H9 (cell line): ENCODE results near the gene TBC1D22A. TPM values are rescaled to one million over a fixed set of nuclear protein-coding genes. Genes with fewer than 3 reads are reported as not detected.

Experiments used
- DNase-seq: peaks from one replicate; pipeline ENCODE4 v3.0.0-alpha.2; 2017
- H2AFZ ChIP-seq: one replicate; pipeline ENCODE4 v1.6.1; 2013; ENCODE audit warnings: mild to moderate bottlenecking, low read length, control low read depth, moderate library complexity
- H2AK5ac ChIP-seq: 2 replicates; pipeline ENCODE4 v1.6.1; 2013; ENCODE audit warnings: low read length, control low read depth, mixed read lengths; ENCODE audit not compliant: insufficient read length
- H2BK120ac ChIP-seq: one replicate; pipeline ENCODE4 v1.6.1; 2013; ENCODE audit warnings: low read depth, mild to moderate bottlenecking, low read length, control low read depth, inconsistent platforms; ENCODE audit not compliant: poor library complexity, severe bottlenecking
- H2BK12ac ChIP-seq: 2 replicates; pipeline ENCODE4 v1.6.1; 2013; ENCODE audit warnings: low read length, control low read depth, mixed read lengths, low read depth; ENCODE audit not compliant: insufficient read length
- H2BK15ac ChIP-seq: 2 replicates; pipeline ENCODE4 v1.6.1; 2013; ENCODE audit warnings: low read depth, low read length, control low read depth
- H2BK20ac ChIP-seq: one replicate; pipeline ENCODE4 v1.6.1; 2013; ENCODE audit warnings: low read depth, mild to moderate bottlenecking, low read length, control low read depth, inconsistent platforms; ENCODE audit not compliant: poor library complexity, severe bottlenecking
- H2BK5ac ChIP-seq: 2 replicates; pipeline ENCODE4 v1.6.1; 2013; ENCODE audit warnings: low read length, control low read depth, mixed read lengths; ENCODE audit not compliant: insufficient read length
- H3K14ac ChIP-seq: 2 replicates; pipeline ENCODE4 v1.6.1; 2013; ENCODE audit warnings: low read length, control low read depth; ENCODE audit not compliant: insufficient read depth
- H3K18ac ChIP-seq: 2 replicates; pipeline ENCODE4 v1.6.1; 2013; ENCODE audit warnings: low read depth, mild to moderate bottlenecking, mixed read lengths, low read length, control low read depth; ENCODE audit not compliant: insufficient read length
- H3K23ac ChIP-seq: 2 replicates; pipeline ENCODE4 v1.6.1; 2013; ENCODE audit warnings: low read length, control low read depth, mixed read lengths, low read depth; ENCODE audit not compliant: insufficient read length
- H3K23me2 ChIP-seq: 2 replicates; pipeline ENCODE4 v1.6.1; 2013; ENCODE audit warnings: low read depth, mild to moderate bottlenecking, mixed read lengths, low read length, control low read depth; ENCODE audit not compliant: insufficient read length, poor library complexity, severe bottlenecking
- H3K27ac ChIP-seq: 2 replicates; pipeline ENCODE4 v1.5.1; 2013; ENCODE audit warnings: low read length, control low read depth, mixed read lengths, low read depth; ENCODE audit not compliant: insufficient read length
- H3K27me3 ChIP-seq: 2 replicates; pipeline ENCODE4 v1.6.1; 2013; ENCODE audit warnings: low read length, control low read depth, inconsistent platforms; ENCODE audit not compliant: insufficient read depth
- H3K4ac ChIP-seq: 2 replicates; pipeline ENCODE4 v1.6.1; 2013; ENCODE audit warnings: low read depth, mild to moderate bottlenecking, control low read depth, inconsistent platforms, low read length, moderate library complexity
- H3K4me1 ChIP-seq: 2 replicates; pipeline ENCODE4 v1.6.1; 2013; ENCODE audit warnings: low read length, control low read depth, inconsistent platforms; ENCODE audit not compliant: insufficient read depth
- H3K4me2 ChIP-seq: 2 replicates; pipeline ENCODE4 v1.6.1; 2013; ENCODE audit warnings: low read length, control low read depth, mixed read lengths; ENCODE audit not compliant: insufficient read length, insufficient read depth
- H3K56ac ChIP-seq: 2 replicates; pipeline ENCODE4 v1.6.1; 2013; ENCODE audit warnings: low read depth, mild to moderate bottlenecking, mixed read lengths, low read length, control low read depth; ENCODE audit not compliant: insufficient read length
- H3K79me1 ChIP-seq: 2 replicates; pipeline ENCODE4 v1.6.1; 2013; ENCODE audit warnings: low read depth, mild to moderate bottlenecking, moderate library complexity, low read length, control low read depth, inconsistent platforms; ENCODE audit not compliant: insufficient read depth, poor library complexity, severe bottlenecking
- H3K79me2 ChIP-seq: 2 replicates; pipeline ENCODE4 v1.6.1; 2013; ENCODE audit warnings: low read length, control low read depth, inconsistent platforms; ENCODE audit not compliant: insufficient read depth
- H3K9ac ChIP-seq: 2 replicates; pipeline ENCODE4 v1.6.1; 2013; ENCODE audit warnings: low read length, control low read depth, mixed read lengths; ENCODE audit not compliant: insufficient read length; ENCODE audit errors: extremely low read depth
- H3K9me3 ChIP-seq: one replicate; pipeline ENCODE4 v1.6.1; 2013; ENCODE audit warnings: low read depth, low read length, inconsistent platforms; ENCODE audit not compliant: control insufficient read depth
- H3T11ph ChIP-seq: one replicate; pipeline ENCODE4 v1.6.1; 2013; ENCODE audit warnings: mild to moderate bottlenecking, low read length, control low read depth, inconsistent platforms
- H4K20me1 ChIP-seq: one replicate; pipeline ENCODE4 v1.6.1; 2013; ENCODE audit not compliant: control insufficient read depth, insufficient read length, insufficient read depth
- H4K5ac ChIP-seq: 2 replicates; pipeline ENCODE4 v1.6.1; 2013; ENCODE audit warnings: low read depth, mild to moderate bottlenecking, mixed read lengths, low read length, control low read depth; ENCODE audit not compliant: insufficient read length
- H4K8ac ChIP-seq: replicated peaks from 2 replicates; pipeline ENCODE4 v1.6.1; 2013; ENCODE audit warnings: low read length, control low read depth, mixed read lengths, low read depth; ENCODE audit not compliant: insufficient read length
- H4K91ac ChIP-seq: 2 replicates; pipeline ENCODE4 v1.6.1; 2013; ENCODE audit warnings: low read depth, mild to moderate bottlenecking, moderate library complexity, mixed read lengths, low read length, control low read depth; ENCODE audit not compliant: insufficient read length
- H3K27ac Mint-ChIP-seq, 3 experiments: 2 replicates in 2 of 3; 3 replicates in 1 of 3; pipeline ENCODE4 v1.8.0; 2020 to 2021; ENCODE audit warnings: mixed read lengths in 3 of 3, mild to moderate bottlenecking in 1 of 3, moderate library complexity in 1 of 3
- H3K27me3 Mint-ChIP-seq: 2 replicates; pipeline ENCODE4 v1.8.0; 2021; ENCODE audit warnings: low read depth, mild to moderate bottlenecking, moderate library complexity, mixed read lengths
- H3K36me3 Mint-ChIP-seq, 3 experiments: 2 replicates in 2 of 3; 3 replicates in 1 of 3; pipeline ENCODE4 v1.8.0; 2020 to 2021; ENCODE audit warnings: low read depth in 3 of 3, mixed read lengths in 3 of 3; ENCODE audit not compliant: insufficient read depth in 1 of 3
- H3K4me1 Mint-ChIP-seq, 2 experiments: 2 replicates each; pipeline ENCODE4 v1.8.0; 2020; ENCODE audit warnings: mixed read lengths in 2 of 2
- H3K4me3 Mint-ChIP-seq, 2 experiments: 2 replicates in 1 of 2; 3 replicates in 1 of 2; pipeline ENCODE4 v1.8.0; 2020 to 2021; ENCODE audit warnings: mild to moderate bottlenecking in 2 of 2, mixed read lengths in 2 of 2, moderate library complexity in 1 of 2
- H3K9me3 Mint-ChIP-seq, 2 experiments: 2 replicates in 1 of 2; 3 replicates in 1 of 2; pipeline ENCODE4 v1.8.0; 2020; ENCODE audit warnings: mild to moderate bottlenecking in 2 of 2, mixed read lengths in 2 of 2, moderate library complexity in 1 of 2
- CTCF ChIP-seq: fragments of 200-600 bp; sonication (generic); conservative IDR thresholded peaks from 3 replicates; pipeline ENCODE4 v1.8.0; 2021; ENCODE audit warnings: antibody characterized with exemption, mild to moderate bottlenecking
- WGBS: extraction: QIAGEN DNeasy Blood & Tissue Kit; methylation state at CpG from one replicate; pipeline ENCODE4 v1.1.7; 2013; ENCODE audit warnings: missing lambda C conversion rate, low lambda C conversion rate, mixed read lengths; ENCODE audit not compliant: insufficient read length; ENCODE audit errors: extremely low coverage; 5-methylcytosine and 5-hydroxymethylcytosine counted together
- total RNA-seq: library from RNA; stranded (reverse); gene quantifications from 2 replicates; pipeline ENCODE4 v1.2.1, GENCODE V29; 2021

The TBC1D22A gene
- total RNA-seq, 1 experiment from 2014 or later: 20.8 TPM

- Histone ChIP-seq H2BK12ac (no peak overlapping the region), H3K18ac (no peak overlapping the region)
- peaks cover 4% of the 10 kb centered on the region; the same call in 1 of the 2 replicates for H3K27me3 Mint-ChIP-seq
These were observed 456.2 kb downstream of the TBC1D22A start for GRCh38 chr22:47218671-47219070.

More at GRCh38 chr22:47218671-47219070, 456.2 kb downstream of the TBC1D22A start:
- Histone ChIP-seq H3K79me1 (no peaks in the 10 kb centered on the region), H3K9ac (no peak overlapping the region), H4K5ac (no peak overlapping the region), H3K27ac (no peak overlapping the region), H2BK20ac (no peak overlapping the region), H2AK5ac (no peak overlapping the region), H2BK15ac (no peak overlapping the region; the same call in 1 of the 2 replicates), H3K4me1 (no peaks in the 10 kb centered on the region), H3K4me2 (no peak overlapping the region), H4K91ac (no peak overlapping the region), H3K27me3 (no peaks in the 10 kb centered on the region), H3K23me2 (no peaks in the 10 kb centered on the region), H3K9me3 (peaks cover 52% of the 10 kb centered on the region), H3K14ac (no peak overlapping the region), H3K23ac (no peak overlapping the region), H3K79me2 (no peaks in the 10 kb centered on the region), H2BK120ac (no peak overlapping the region), H3K56ac (no peak overlapping the region), H3K4ac (no peak overlapping the region), H4K20me1 (no peaks in the 10 kb centered on the region), H2AFZ (no peak overlapping the region), H4K8ac (no peak overlapping the region), H2BK5ac (no peak overlapping the region), H3T11ph (no peak overlapping the region)
- Mint-ChIP-seq H3K27ac (no peak overlapping the region), H3K36me3 (peaks cover 2 to 36% (median 18%) of the 10 kb centered on the region in 3 experiments), H3K9me3 (peaks cover 65 to 96% of the 10 kb centered on the region in 2 experiments), H3K4me3 (no peak overlapping the region), H3K4me1 (no peaks in the 10 kb centered on the region)
- WGBS: no CpG with 5 or more reads among the region's 15 CpGs
- no peak for DNase-seq
- no peak for TF ChIP-seq CTCF
